Ishikawa (cell line): ENCODE data around the gene WNK2.

Experiments
- CEBPB ChIP-seq: IDR thresholded peaks from 2 replicates; pipeline ENCODE4 v1.6.1; 2012
- CREB1 ChIP-seq: IDR thresholded peaks from 2 replicates; pipeline ENCODE4 v1.6.1; 2012; ENCODE audit warnings: low read depth
- EGR1 ChIP-seq: IDR thresholded peaks from 2 replicates; pipeline ENCODE4 v1.6.1; 2012
- EP300 ChIP-seq: IDR thresholded peaks from 2 replicates; pipeline ENCODE4 v1.6.1; 2012; ENCODE audit warnings: borderline replicate concordance
- FOXM1 ChIP-seq: IDR thresholded peaks from 2 replicates; pipeline ENCODE4 v1.6.1; 2012; ENCODE audit warnings: low read depth, borderline replicate concordance
- NFIC ChIP-seq: IDR thresholded peaks from 2 replicates; pipeline ENCODE4 v1.6.1; 2012
- RAD21 ChIP-seq: IDR thresholded peaks from 2 replicates; pipeline ENCODE4 v1.6.1; 2012; ENCODE audit warnings: low read depth
- REST ChIP-seq: IDR thresholded peaks from 2 replicates; pipeline ENCODE4 v1.6.1; 2012; ENCODE audit warnings: low read depth, mild to moderate bottlenecking
- TAF1 ChIP-seq: IDR thresholded peaks from 2 replicates; pipeline ENCODE4 v1.6.1; 2012; ENCODE audit warnings: low read depth, mild to moderate bottlenecking
- TCF12 ChIP-seq: IDR thresholded peaks from 2 replicates; pipeline ENCODE4 v1.6.1; 2012; ENCODE audit warnings: low read depth
- TEAD4 ChIP-seq: IDR thresholded peaks from 2 replicates; pipeline ENCODE4 v1.6.1; 2012
- USF1 ChIP-seq: IDR thresholded peaks from 2 replicates; pipeline ENCODE4 v1.6.1; 2012
- YY1 ChIP-seq: IDR thresholded peaks from 2 replicates; pipeline ENCODE4 v1.6.1; 2012; ENCODE audit warnings: low read depth
- ZBTB7A ChIP-seq: IDR thresholded peaks from 2 replicates; pipeline ENCODE4 v1.6.1; 2012; ENCODE audit warnings: low read depth
- TF ChIP-seq, protein P1 (sequence below): IDR thresholded peaks from 2 replicates; pipeline ENCODE4 v1.6.1; 2012

The WNK2 gene

GRCh38 chr9:93287593-93287992 lies 103.7 kb downstream of the WNK2 start:
- TF ChIP-seq REST = no peak

- no peak for TF ChIP-seq EGR1
- TF ChIP-seq ZBTB7A = no peak
- TF ChIP-seq, protein P1, sequence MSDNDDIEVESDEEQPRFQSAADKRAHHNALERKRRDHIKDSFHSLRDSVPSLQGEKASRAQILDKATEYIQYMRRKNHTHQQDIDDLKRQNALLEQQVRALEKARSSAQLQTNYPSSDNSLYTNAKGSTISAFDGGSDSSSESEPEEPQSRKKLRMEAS = no peak
- no peak for TF ChIP-seq TCF12
These were observed 104.4 kb downstream of the WNK2 start for GRCh38 chr9:93288341-93288740.

- TF ChIP-seq CREB1 (no peak), FOXM1 (no peak), EP300 (no peak), YY1 (no peak), ZBTB7A (no peak), RAD21 (no peak), CEBPB (no peak), TCF12 (no peak), REST (no peak), TEAD4 (no peak)
- TF ChIP-seq, protein P1 = no peak
These were observed 105.2 kb downstream of the WNK2 start for GRCh38 chr9:93288891-93289883.

DNA sequence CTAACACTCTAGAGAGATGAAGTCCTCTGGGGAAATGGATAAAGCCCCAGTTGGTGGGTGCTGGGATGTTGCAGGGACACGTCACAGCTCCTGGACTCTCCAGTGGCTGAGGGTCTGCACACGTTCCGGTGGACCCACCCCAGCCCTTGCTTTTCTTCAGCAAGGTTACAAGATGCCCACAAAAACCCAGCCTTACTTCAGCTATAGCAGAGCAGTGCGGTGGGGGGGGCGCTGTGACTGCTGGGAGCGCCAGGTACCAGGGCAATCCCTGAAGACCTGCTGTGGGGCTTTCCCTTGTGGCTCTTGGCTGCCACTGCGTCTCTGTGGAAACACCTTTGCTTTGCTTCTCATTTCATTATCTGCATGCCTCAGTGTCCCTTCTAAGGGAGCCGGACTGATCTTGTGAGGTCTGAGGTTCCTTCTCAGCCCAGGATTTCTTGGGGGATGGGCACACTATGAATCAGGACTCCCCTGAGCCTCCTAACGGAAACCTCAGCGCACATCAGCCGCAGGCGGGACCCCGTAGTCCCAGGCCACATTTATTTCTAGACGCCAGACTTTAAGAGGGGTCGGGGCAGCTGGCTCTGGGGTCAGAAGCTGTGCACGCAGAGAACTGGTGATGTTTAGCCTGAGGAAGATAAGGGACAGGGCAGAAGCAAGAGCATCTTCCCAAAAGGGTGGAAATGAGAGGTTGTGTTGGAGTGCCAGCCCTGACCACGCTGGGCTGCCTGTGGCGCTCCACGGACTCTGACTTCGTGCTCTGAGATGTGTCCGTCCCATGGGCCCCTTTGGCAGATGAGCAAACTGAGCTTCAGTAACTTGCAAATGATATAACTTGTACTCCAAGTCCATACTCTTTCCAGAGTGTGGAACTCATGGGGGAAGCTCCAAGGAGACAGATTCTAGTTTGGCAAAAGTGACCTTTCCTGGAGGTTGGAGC lies 106.8 kb downstream of the WNK2 start:
- TF ChIP-seq, protein P1 = no peak
- no peak for TF ChIP-seq ZBTB7A
- TF ChIP-seq RAD21 = no peak
- no peak for TF ChIP-seq REST
- no peak for TF ChIP-seq CEBPB
- TF ChIP-seq USF1 = no peak
- no peak for TF ChIP-seq TCF12
- TF ChIP-seq NFIC = no peak
- TF ChIP-seq EP300 = no peak
- TF ChIP-seq TEAD4 = no peak
- TF ChIP-seq CREB1 = no peak
- TF ChIP-seq TAF1 = no peak
- no peak for TF ChIP-seq YY1
- no peak for TF ChIP-seq EGR1
- TF ChIP-seq FOXM1 = no peak
